Trophoblast cell (in vitro differentiated cells and primary cell): Measurements from ENCODE around the gene NR2E3.
A peak's percentile ranks its signal among the peaks of the same experiment; 100 is the strongest.

ENCODE experiments used
- DNase-seq, 2 donors: peaks; one replicate each; pipeline ENCODE4 v3.0.0-alpha.2; 2016
- H2AFZ ChIP-seq: 2 replicates; pipeline ENCODE4 v1.6.1; 2013; ENCODE audit warnings: low read length, moderate library complexity, mild to moderate bottlenecking; ENCODE audit not compliant: insufficient read depth, poor library complexity
- H2AK5ac ChIP-seq: 2 replicates; pipeline ENCODE4 v1.6.1; 2013; ENCODE audit warnings: mild to moderate bottlenecking, low read length
- H2BK120ac ChIP-seq: 2 replicates; pipeline ENCODE4 v1.6.1; 2013; ENCODE audit warnings: low read length, mild to moderate bottlenecking, moderate library complexity; ENCODE audit not compliant: insufficient read depth, poor library complexity
- H2BK12ac ChIP-seq: 2 replicates; pipeline ENCODE4 v1.6.1; 2013; ENCODE audit warnings: mild to moderate bottlenecking, low read length, moderate library complexity
- H2BK5ac ChIP-seq: 2 replicates; pipeline ENCODE4 v1.6.1; 2013; ENCODE audit warnings: low read length, low read depth, moderate library complexity, mild to moderate bottlenecking; ENCODE audit not compliant: poor library complexity
- H3K14ac ChIP-seq: 2 replicates; pipeline ENCODE4 v1.6.1; 2013; ENCODE audit warnings: mild to moderate bottlenecking, low read length
- H3K18ac ChIP-seq: 2 replicates; pipeline ENCODE4 v1.6.1; 2013; ENCODE audit warnings: mild to moderate bottlenecking, low read length
- H3K23ac ChIP-seq: 2 replicates; pipeline ENCODE4 v1.6.1; 2013; ENCODE audit warnings: low read length
- H3K27ac ChIP-seq: 2 replicates; pipeline ENCODE4 v1.5.1; 2013; ENCODE audit warnings: low read depth, mild to moderate bottlenecking, inconsistent platforms, low read length, moderate library complexity
- H3K27me3 ChIP-seq: 2 replicates; pipeline ENCODE4 v1.6.1; 2013; ENCODE audit warnings: inconsistent platforms, mild to moderate bottlenecking, low read length, moderate library complexity; ENCODE audit not compliant: insufficient read depth
- H3K36me3 ChIP-seq, 2 experiments: 1 replicate in 1 of 2; 2 replicates in 1 of 2; pipeline ENCODE4 v1.6.1; 2013; ENCODE audit warnings: low read length in 2 of 2, mild to moderate bottlenecking in 2 of 2, moderate library complexity in 1 of 2; ENCODE audit not compliant: insufficient read depth in 2 of 2, control insufficient read depth in 1 of 2
- H3K4ac ChIP-seq: 2 replicates; pipeline ENCODE4 v1.6.1; 2013; ENCODE audit warnings: low read depth, mild to moderate bottlenecking, low read length, moderate library complexity
- H3K4me1 ChIP-seq, 2 experiments: 1 replicate in 1 of 2; 2 replicates in 1 of 2; pipeline ENCODE4 v1.6.1; 2013; ENCODE audit warnings: low read length in 2 of 2, mild to moderate bottlenecking in 2 of 2, moderate library complexity in 1 of 2; ENCODE audit not compliant: insufficient read depth in 2 of 2, control insufficient read depth in 1 of 2
- H3K4me2 ChIP-seq: 2 replicates; pipeline ENCODE4 v1.6.1; 2013; ENCODE audit warnings: inconsistent platforms, mild to moderate bottlenecking, low read length, moderate library complexity
- H3K4me3 ChIP-seq: 2 replicates; pipeline ENCODE4 v1.5.1; 2013; ENCODE audit warnings: mild to moderate bottlenecking, low read depth, low read length, inconsistent platforms
- H3K79me1 ChIP-seq: one replicate; pipeline ENCODE4 v1.6.1; 2013; ENCODE audit warnings: low read length
- H3K79me2 ChIP-seq: 2 replicates; pipeline ENCODE4 v1.6.1; 2013; ENCODE audit warnings: low read length, mild to moderate bottlenecking; ENCODE audit not compliant: control insufficient read depth, insufficient read depth, poor library complexity
- H3K9ac ChIP-seq: 2 replicates; pipeline ENCODE4 v1.6.1; 2013; ENCODE audit warnings: mild to moderate bottlenecking, low read length
- H3K9me3 ChIP-seq: 2 replicates; pipeline ENCODE4 v1.6.1; 2013; ENCODE audit warnings: low read depth, mild to moderate bottlenecking, control low read depth, inconsistent platforms, low read length; ENCODE audit not compliant: insufficient read depth
- H4K12ac ChIP-seq: 2 replicates; pipeline ENCODE4 v1.6.1; 2013; ENCODE audit warnings: low read depth, mild to moderate bottlenecking, low read length, moderate library complexity
- H4K8ac ChIP-seq: 2 replicates; pipeline ENCODE4 v1.6.1; 2013; ENCODE audit warnings: low read depth, mild to moderate bottlenecking, low read length, moderate library complexity
- H4K91ac ChIP-seq: one replicate; pipeline ENCODE4 v1.6.1; 2013; ENCODE audit warnings: low read depth, mild to moderate bottlenecking, low read length, moderate library complexity
- WGBS: extraction: QIAGEN DNeasy Blood & Tissue Kit; methylation state at CpG from one replicate; pipeline ENCODE4 v1.1.7; 2013; ENCODE audit warnings: missing lambda C conversion rate; ENCODE audit not compliant: insufficient read length, insufficient coverage; ENCODE audit errors: extremely low coverage; 5-methylcytosine and 5-hydroxymethylcytosine counted together

NR2E3 gene

GRCh38 chr15:71809346-71809745 lies 1.0 kb upstream of the NR2E3 start:
- Histone ChIP-seq H4K12ac (no peak overlapping the region), H3K4me2 (no peak overlapping the region), H3K4me1 (peaks cover 19 to 21% of the 10 kb centered on the region in 2 experiments), H4K91ac (no peak overlapping the region), H3K27ac (no peak overlapping the region), H3K79me1 (no peaks in the 10 kb centered on the region), H3K4me3 (peak overlapping the region; percentile 35), H3K9ac (no peak overlapping the region), H2AK5ac (no peak overlapping the region), H3K36me3 (no peaks in the 10 kb centered on the region), H2BK120ac (no peak overlapping the region), H2BK12ac (no peak overlapping the region), H2AFZ (no peak overlapping the region), H3K79me2 (no peaks in the 10 kb centered on the region), H3K27me3 (no peaks in the 10 kb centered on the region), H3K14ac (no peak overlapping the region), H3K9me3 (peaks cover 2% of the 10 kb centered on the region), H4K8ac (no peak overlapping the region), H3K4ac (no peak overlapping the region), H2BK5ac (no peak overlapping the region), H3K23ac (no peak overlapping the region), H3K18ac (no peak overlapping the region)
- no CpG with 5 or more reads among the region's 8 CpGs for WGBS
- DNase-seq: no peak

- H2BK12ac ChIP-seq: no peak overlapping the region
- H3K4me2 ChIP-seq: no peak overlapping the region
- H3K9ac ChIP-seq: no peak overlapping the region
- H3K4me1 ChIP-seq: peaks cover 16 to 20% of the 10 kb centered on the region in 2 experiments
- no peak overlapping the region for H4K91ac ChIP-seq
- H3K27ac ChIP-seq: no peak overlapping the region
- H3K18ac ChIP-seq: no peak overlapping the region
- no peak overlapping the region for H2BK120ac ChIP-seq
- H2AK5ac ChIP-seq: no peak overlapping the region
- no peak overlapping the region for H2AFZ ChIP-seq
- H3K27me3 ChIP-seq: no peaks in the 10 kb centered on the region
- no peaks in the 10 kb centered on the region for H3K79me2 ChIP-seq
- no peak overlapping the region for H3K14ac ChIP-seq
- H4K12ac ChIP-seq: no peak overlapping the region
- H4K8ac ChIP-seq: no peak overlapping the region
- H3K79me1 ChIP-seq: no peaks in the 10 kb centered on the region
- WGBS: no CpG with 5 or more reads among the region's 27 CpGs
- H3K4me3 ChIP-seq: no peak overlapping the region
- H2BK5ac ChIP-seq: no peak overlapping the region
- no peaks in the 10 kb centered on the region for H3K36me3 ChIP-seq
- no peak overlapping the region for H3K4ac ChIP-seq
- DNase-seq: peak in 1 of 2 donors; percentile 39
- H3K23ac ChIP-seq: no peak overlapping the region
- peaks cover 2% of the 10 kb centered on the region for H3K9me3 ChIP-seq
Observed at GRCh38 chr15:71811036-71811736, 832 bp downstream of the NR2E3 start.

- no peak overlapping the region for H3K4ac ChIP-seq
Observed at GRCh38 chr15:71811752-71812735, 1.7 kb downstream of the NR2E3 start.

GRCh38 chr15:71812966-71813722 lies 2.8 kb downstream of the NR2E3 start:
- no peak overlapping the region for H2BK120ac ChIP-seq
- no peaks in the 10 kb centered on the region for H3K79me1 ChIP-seq
- H2BK5ac ChIP-seq: no peak overlapping the region
- H3K14ac ChIP-seq: no peak overlapping the region
- H2AFZ ChIP-seq: no peak overlapping the region
- no peak overlapping the region for H3K18ac ChIP-seq
- no peak overlapping the region for H2BK12ac ChIP-seq
- no peaks in the 10 kb centered on the region for H3K36me3 ChIP-seq
- H4K12ac ChIP-seq: no peak overlapping the region
- no peak overlapping the region for H4K91ac ChIP-seq
- peaks cover 4% of the 10 kb centered on the region for H3K9me3 ChIP-seq
- H3K79me2 ChIP-seq: no peaks in the 10 kb centered on the region
- no CpG with 5 or more reads among the region's 16 CpGs for WGBS
- no peak overlapping the region for H3K4me3 ChIP-seq
- no peak overlapping the region for H3K4me2 ChIP-seq
- H4K8ac ChIP-seq: no peak overlapping the region
- H3K23ac ChIP-seq: no peak overlapping the region
- H3K4ac ChIP-seq: no peak overlapping the region
- DNase-seq: no peak
- no peaks in the 10 kb centered on the region for H3K27me3 ChIP-seq
- peaks cover 0 to 3% of the 10 kb centered on the region in 2 experiments for H3K4me1 ChIP-seq
- H3K27ac ChIP-seq: no peak overlapping the region
- H2AK5ac ChIP-seq: no peak overlapping the region
- H3K9ac ChIP-seq: no peak overlapping the region

More at GRCh38 chr15:71811752-71812735, 1.7 kb downstream of the NR2E3 start:
- Histone ChIP-seq H2BK5ac (no peak overlapping the region), H2AK5ac (no peak overlapping the region), H2BK12ac (no peak overlapping the region), H3K4me2 (no peak overlapping the region), H3K27me3 (no peaks in the 10 kb centered on the region), H3K36me3 (no peaks in the 10 kb centered on the region), H4K12ac (no peak overlapping the region), H3K18ac (no peak overlapping the region), H2BK120ac (no peak overlapping the region), H3K14ac (no peak overlapping the region), H4K91ac (no peak overlapping the region), H3K79me2 (no peaks in the 10 kb centered on the region), H3K9me3 (peaks cover 2% of the 10 kb centered on the region), H3K27ac (no peak overlapping the region), H3K23ac (no peak overlapping the region), H3K9ac (no peak overlapping the region), H3K4me1 (peaks cover 9 to 11% of the 10 kb centered on the region in 2 experiments), H3K4me3 (no peak overlapping the region), H3K79me1 (no peaks in the 10 kb centered on the region), H4K8ac (no peak overlapping the region), H2AFZ (no peak overlapping the region)
- DNase-seq: no peak
- WGBS: no CpG with 5 or more reads among the region's 38 CpGs
